ENCODE measurements around the gene GMPR.
"Not testable (repeated sequence)": the region's sequence is repeated elsewhere in the genome, so short reads cannot be mapped to it uniquely, and the experiment has no call there.

Gene GMPR

GRCh38 chr6:16263464-16264099 lies 25.2 kb downstream of the GMPR start:
- H3K27ac ChIP-seq, result not testable (repeated sequence)

- TF ChIP-seq CTCF (IDR thresholded peaks at IDR 0.05) (no peak), ZFX (IDR thresholded peaks at IDR 0.05; ENCODE audit: borderline replicate concordance) (no peak)
- no peak overlapping the region for H3K27ac ChIP-seq
Measured at GRCh38 chr6:16264785-16265184, 26.4 kb downstream of the GMPR start.

- no peak for TF ChIP-seq ZFX (IDR thresholded peaks at IDR 0.05; ENCODE audit: borderline replicate concordance)
- H3K27ac ChIP-seq, result no peak overlapping the region
Measured at GRCh38 chr6:16265351-16266341, 27.3 kb downstream of the GMPR start.

- no peak overlapping the region for H3K27ac ChIP-seq
- TF ChIP-seq CTCF (IDR thresholded peaks at IDR 0.05) (no peak), ZFX (IDR thresholded peaks at IDR 0.05; ENCODE audit: borderline replicate concordance) (no peak)
Measured at GRCh38 chr6:16267428-16268263, 29.3 kb downstream of the GMPR start.

- not testable (repeated sequence) for H3K27ac ChIP-seq
Measured at GRCh38 chr6:16269442-16270070, 31.2 kb downstream of the GMPR start.

- no peak overlapping the region for H3K27ac ChIP-seq
- TF ChIP-seq ZFX (IDR thresholded peaks at IDR 0.05; ENCODE audit: borderline replicate concordance) (no peak), CTCF (IDR thresholded peaks at IDR 0.05) (no peak)
Measured at GRCh38 chr6:16270178-16270794, 31.9 kb downstream of the GMPR start.

- TF ChIP-seq ZFX (IDR thresholded peaks at IDR 0.05; ENCODE audit: borderline replicate concordance), result no peak
- TF ChIP-seq CTCF (IDR thresholded peaks at IDR 0.05), result no peak
- H3K27ac ChIP-seq, result no peak overlapping the region
Measured at GRCh38 chr6:16271428-16271827, 33.0 kb downstream of the GMPR start.

- TF ChIP-seq ZFX (IDR thresholded peaks at IDR 0.05; ENCODE audit: borderline replicate concordance) (no peak), CTCF (IDR thresholded peaks at IDR 0.05) (no peak)
- no peak overlapping the region for H3K27ac ChIP-seq
Measured at GRCh38 chr6:16272201-16272600, 33.8 kb downstream of the GMPR start.
